Esophagus muscularis mucosa (tissue), 4 donors: ENCODE results near the gene SRPRA. TPM values are rescaled to one million over a fixed set of nuclear protein-coding genes. Genes with fewer than 3 reads are reported as not detected.

Source experiments
- DNase-seq: peaks from one replicate; pipeline ENCODE4 v3.0.0-alpha.2; 2017; ENCODE audit errors: extremely low spot score
- H3K27ac ChIP-seq, 4 donors: fragments of 200-600 bp; sonication (generic); replicated peaks in 1 of 4; 1 replicate in 3 of 4; 2 replicates in 1 of 4; pipeline ENCODE4 v1.5.1; 2016 to 2019; ENCODE audit warnings: mild to moderate bottlenecking in 1 of 4
- H3K27me3 ChIP-seq, 4 donors: fragments of 200-600 bp; sonication (generic); one replicate each; pipeline versions ENCODE4 v1.5.1 to v1.6.0; 2016 to 2019
- H3K36me3 ChIP-seq, 4 donors: fragments of 200-600 bp; sonication (generic); one replicate each; pipeline ENCODE4 v1.5.1; 2016 to 2019
- H3K4me1 ChIP-seq, 4 donors: fragments of 200-600 bp; sonication (generic); one replicate each; pipeline ENCODE4 v1.5.1; 2016 to 2019
- H3K4me3 ChIP-seq, 4 donors: fragments of 200-600 bp; sonication (generic); 1 replicate in 2 of 4; 2 replicates in 2 of 4; pipeline ENCODE4 v1.5.1; 2016 to 2019; ENCODE audit warnings: mild to moderate bottlenecking in 4 of 4, moderate library complexity in 1 of 4
- H3K9me3 ChIP-seq, 4 donors: fragments of 200-600 bp; sonication (generic); 1 replicate in 3 of 4; 2 replicates in 1 of 4; pipeline ENCODE4 v1.5.1; 2016 to 2019
- EP300 ChIP-seq: sonication (generic); formaldehyde crosslinking; IDR thresholded peaks from one replicate; pipeline ENCODE4 v1.6.1; 2017; ENCODE audit warnings: antibody characterized with exemption
- POLR2A ChIP-seq: fragments of 450-650 bp; IDR thresholded peaks from one replicate; pipeline ENCODE4 v1.6.1; 2017; ENCODE audit warnings: antibody characterized with exemption, moderate library complexity, mild to moderate bottlenecking, low read depth
- POLR2AphosphoS5 ChIP-seq, 2 donors: sonication (generic); formaldehyde crosslinking; IDR thresholded peaks; one replicate each; pipeline ENCODE4 v1.6.1; 2017; ENCODE audit warnings: antibody characterized with exemption in 2 of 2
- WGBS: methylation state at CpG from one replicate; pipeline ENCODE4 v1.1.5; 2018; 5-methylcytosine and 5-hydroxymethylcytosine counted together
- intact Hi-C: fragments of 100-400 bp; cut with DNase I; formaldehyde crosslinking; loops from one replicate; pipeline ENCODE4 v1.15.1; 2023
- total RNA-seq, 4 donors: library from RNA; depleted of rRNA; stranded (reverse); fragments of >200 nt; gene quantifications; one replicate each; pipeline versions ENCODE4 v1.1.0 to v1.2.1, GENCODE V29; 2016
- TF ChIP-seq, protein P1 (sequence below), 3 experiments: fragments of 200-600 bp in 2 of 3; fragments of 450-650 bp in 1 of 3; sonication (generic) in 2 of 3; IDR thresholded peaks; one replicate each; pipeline ENCODE4 v1.5.1; 2017 to 2019; ENCODE audit warnings: antibody characterized with exemption in 3 of 3, mild to moderate bottlenecking in 2 of 3, moderate library complexity in 1 of 3

Gene SRPRA
- total RNA-seq, 4 donors from 2014 or later, result 52.7 to 82.0 (median 77.7) TPM

DNA sequence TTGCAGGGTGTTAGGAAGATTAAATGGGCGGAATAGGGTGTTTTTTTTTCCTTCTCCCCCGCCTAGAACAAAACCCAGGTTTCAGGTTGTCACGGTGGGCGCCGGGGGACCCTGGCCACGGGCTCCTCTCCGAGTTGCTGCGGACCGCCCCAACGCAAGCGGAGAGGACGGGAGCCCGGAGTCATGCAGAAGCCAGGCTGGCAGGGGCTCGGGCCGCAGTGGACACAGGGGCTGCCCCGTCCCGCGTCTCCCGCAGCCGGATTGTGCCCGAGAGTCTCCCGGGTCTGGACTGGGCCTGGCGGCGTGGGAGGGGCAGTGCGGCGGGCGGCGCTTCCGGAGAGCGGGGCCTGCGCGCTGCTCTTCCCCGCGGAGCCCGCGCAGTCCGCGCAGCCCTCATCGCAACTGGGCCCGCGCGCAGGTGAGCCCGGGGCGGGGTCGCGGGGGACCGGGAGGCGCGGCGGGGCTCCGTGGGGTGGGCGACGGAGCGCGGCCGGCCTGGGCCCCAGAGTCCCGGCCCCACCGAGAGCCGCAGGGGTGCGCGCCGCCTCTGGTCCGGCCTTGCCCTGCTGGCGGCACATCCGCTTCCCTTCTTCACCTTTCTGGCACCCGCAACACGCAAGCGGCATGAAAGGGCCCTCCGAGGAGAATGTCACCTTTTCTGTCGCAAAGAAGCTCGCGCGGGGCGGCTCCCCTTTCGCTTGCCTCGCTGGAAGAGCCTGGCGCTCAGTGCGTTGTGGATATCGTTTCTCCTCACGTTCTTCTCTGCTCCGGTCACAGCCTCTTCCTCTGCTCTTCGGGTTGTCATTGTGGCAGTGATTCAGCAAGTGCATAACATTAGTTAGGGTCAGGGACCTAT is 14.3 kb upstream of the SRPRA start, which contains the start of gene TIRAP:
Gene TIRAP (plus strand): TSS at position 358 of the 856 bp plus-strand sequence. CDS start 7,802 bp downstream, outside the sequence.
- no peak for DNase-seq
- Histone ChIP-seq H3K4me1 (peaks cover 16 to 34% (median 32%) of the 10 kb centered on the region in 4 donors), H3K27ac (peak within 1 kb of the TSS; percentile 92 to 98 (median 95)), H3K9me3 (no peaks in the 10 kb centered on the region), H3K4me3 (peak within 1 kb of the TSS; percentile 83 to 96 (median 88)), H3K36me3 (peaks cover 7 to 15% (median 8%) of the 10 kb centered on the region in 4 donors), H3K27me3 (no peaks in the 10 kb centered on the region)
- intact Hi-C loops, result no loop called here
- under 1% methylated on average over 55 of the region's 82 CpGs for WGBS
- TF ChIP-seq, protein P1, sequence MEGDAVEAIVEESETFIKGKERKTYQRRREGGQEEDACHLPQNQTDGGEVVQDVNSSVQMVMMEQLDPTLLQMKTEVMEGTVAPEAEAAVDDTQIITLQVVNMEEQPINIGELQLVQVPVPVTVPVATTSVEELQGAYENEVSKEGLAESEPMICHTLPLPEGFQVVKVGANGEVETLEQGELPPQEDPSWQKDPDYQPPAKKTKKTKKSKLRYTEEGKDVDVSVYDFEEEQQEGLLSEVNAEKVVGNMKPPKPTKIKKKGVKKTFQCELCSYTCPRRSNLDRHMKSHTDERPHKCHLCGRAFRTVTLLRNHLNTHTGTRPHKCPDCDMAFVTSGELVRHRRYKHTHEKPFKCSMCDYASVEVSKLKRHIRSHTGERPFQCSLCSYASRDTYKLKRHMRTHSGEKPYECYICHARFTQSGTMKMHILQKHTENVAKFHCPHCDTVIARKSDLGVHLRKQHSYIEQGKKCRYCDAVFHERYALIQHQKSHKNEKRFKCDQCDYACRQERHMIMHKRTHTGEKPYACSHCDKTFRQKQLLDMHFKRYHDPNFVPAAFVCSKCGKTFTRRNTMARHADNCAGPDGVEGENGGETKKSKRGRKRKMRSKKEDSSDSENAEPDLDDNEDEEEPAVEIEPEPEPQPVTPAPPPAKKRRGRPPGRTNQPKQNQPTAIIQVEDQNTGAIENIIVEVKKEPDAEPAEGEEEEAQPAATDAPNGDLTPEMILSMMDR (IDR thresholded peaks at IDR 0.05), result no peak
- peak; percentile 25 to 61 for TF ChIP-seq POLR2AphosphoS5 (IDR thresholded peaks at IDR 0.05)

DNA sequence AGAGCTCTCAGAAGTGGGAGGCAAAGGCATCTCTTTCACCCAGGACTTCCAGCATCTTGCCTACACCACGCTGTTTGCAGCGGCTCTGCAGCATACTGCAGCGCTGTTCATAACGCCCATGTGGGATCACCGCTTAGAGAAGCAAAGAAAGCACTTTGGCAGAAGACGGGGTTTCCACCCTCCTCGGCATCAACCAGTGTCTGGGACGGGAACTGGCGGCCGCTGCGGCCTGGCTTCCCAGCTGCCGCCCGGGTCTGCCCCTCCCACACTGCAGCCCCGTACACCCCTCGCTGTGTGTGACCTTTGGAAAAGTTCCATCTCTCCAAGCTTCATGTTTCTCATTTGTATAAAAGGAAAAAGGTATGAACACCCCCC is 13.7 kb upstream of the SRPRA start:
- Histone ChIP-seq H3K9me3 (no peaks in the 10 kb centered on the region), H3K27ac (peak overlapping the region; percentile 92 to 98 (median 95)), H3K4me1 (peaks cover 16 to 34% (median 32%) of the 10 kb centered on the region in 4 donors), H3K36me3 (peaks cover 5 to 15% (median 14%) of the 10 kb centered on the region in 4 donors), H3K27me3 (no peaks in the 10 kb centered on the region), H3K4me3 (peak overlapping the region; percentile 83 to 96 (median 88))
- TF ChIP-seq EP300 (no peak), POLR2A (no peak), POLR2AphosphoS5 (IDR thresholded peaks at IDR 0.05) (peak in 1 of 2 donors; percentile 12)
- TF ChIP-seq, protein P1 (IDR thresholded peaks at IDR 0.05), result no peak
- WGBS, result 0% methylated on average over 15 of the region's 15 CpGs
- intact Hi-C loops, result no loop called here
- DNase-seq, result no peak

DNA sequence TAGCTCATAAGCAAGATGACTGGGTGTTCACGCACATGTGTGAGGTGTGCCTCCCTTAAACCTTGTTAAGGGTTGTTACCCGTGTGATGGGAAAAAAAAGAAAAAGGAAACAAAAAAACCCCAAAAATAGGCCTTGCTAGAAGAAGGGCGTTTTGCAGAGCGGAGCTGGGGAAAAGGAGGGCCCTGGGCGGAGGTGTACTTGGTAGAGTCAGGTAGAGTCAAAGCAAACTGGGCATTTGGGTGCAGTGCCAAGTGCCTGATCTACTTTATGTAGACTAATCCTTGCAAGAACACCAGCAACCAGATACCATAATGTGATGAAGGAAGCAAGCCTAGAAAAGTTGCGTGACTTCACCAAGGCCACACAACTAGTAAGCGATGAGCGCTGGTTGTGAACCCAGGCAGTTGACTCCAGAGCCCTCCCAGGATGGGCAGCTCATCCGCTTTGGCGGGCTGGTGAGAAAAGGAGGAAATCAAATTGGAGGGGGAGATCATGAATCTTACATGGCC is 13.0 kb upstream of the SRPRA start:
- Histone ChIP-seq H3K4me3 (peak overlapping the region in 3 of 4 donors; percentile 83 to 96 (median 91)), H3K9me3 (no peaks in the 10 kb centered on the region), H3K27me3 (no peaks in the 10 kb centered on the region), H3K27ac (peak overlapping the region; percentile 92 to 98 (median 95)), H3K4me1 (peaks cover 16 to 34% (median 32%) of the 10 kb centered on the region in 4 donors), H3K36me3 (peaks cover 11 to 21% (median 15%) of the 10 kb centered on the region in 4 donors)
- WGBS, result 92% methylated on average over 10 of the region's 10 CpGs
- intact Hi-C loops, result no loop called here
- DNase-seq, result no peak
- TF ChIP-seq, protein P1 (IDR thresholded peaks at IDR 0.05), result no peak
- TF ChIP-seq EP300, result no peak
- TF ChIP-seq POLR2AphosphoS5 (IDR thresholded peaks at IDR 0.05), result no peak
- no peak for TF ChIP-seq POLR2A

DNA sequence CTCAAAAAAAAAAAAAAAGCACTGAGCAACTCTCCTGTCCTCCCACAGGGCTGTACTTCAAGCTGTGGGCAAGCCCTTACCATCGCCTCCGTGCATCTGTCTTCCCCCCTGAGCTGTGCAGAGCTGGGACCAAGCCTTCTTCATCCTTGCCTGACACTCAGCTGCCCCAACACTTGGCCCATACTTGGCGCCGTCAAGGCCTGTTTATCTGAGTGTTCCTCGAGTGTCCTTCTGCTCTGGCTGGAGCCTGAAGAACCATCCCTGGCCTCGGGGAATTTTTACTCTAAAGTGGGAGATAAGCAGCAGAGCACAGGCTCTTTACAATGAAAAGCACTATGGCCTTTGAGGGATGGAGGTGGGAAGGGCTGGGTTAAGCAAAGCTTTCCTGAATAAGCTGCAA is 12.6 kb upstream of the SRPRA start:
- WGBS, result 80% methylated on average over 6 of the region's 6 CpGs
- H3K4me1 ChIP-seq, result peaks cover 16 to 34% (median 32%) of the 10 kb centered on the region in 4 donors
- H3K9me3 ChIP-seq, result no peaks in the 10 kb centered on the region
- H3K27me3 ChIP-seq, result no peaks in the 10 kb centered on the region
- TF ChIP-seq, protein P1 (IDR thresholded peaks at IDR 0.05), result no peak
- TF ChIP-seq POLR2AphosphoS5 (IDR thresholded peaks at IDR 0.05) (no peak), POLR2A (no peak), EP300 (no peak)
- intact Hi-C loops, result no loop called here
- H3K4me3 ChIP-seq, result no peak overlapping the region
- no peak for DNase-seq
- peak overlapping the region in 1 of 4 donors; percentile 95 for H3K27ac ChIP-seq
- H3K36me3 ChIP-seq, result peaks cover 16 to 26% (median 18%) of the 10 kb centered on the region in 4 donors
